IPS DF 6.9 (cell line): ENCODE results near the gene CMTM2.

Experiments used
- DNase-seq: peaks from one replicate; pipeline ENCODE4 v3.0.0-alpha.2; 2013; ENCODE audit warnings: low read depth, low spot score
- H3K27ac ChIP-seq: one replicate; pipeline ENCODE4 v1.5.1; 2013; ENCODE audit warnings: low read length, control low read depth
- H3K27me3 ChIP-seq: 2 replicates; pipeline ENCODE4 v1.6.1; 2013; ENCODE audit warnings: mild to moderate bottlenecking, low read length; ENCODE audit not compliant: control insufficient read depth, insufficient read depth
- H3K36me3 ChIP-seq: 2 replicates; pipeline ENCODE4 v1.6.1; 2013; ENCODE audit warnings: low read length; ENCODE audit not compliant: control insufficient read depth, insufficient read depth
- H3K4me1 ChIP-seq: 2 replicates; pipeline ENCODE4 v1.6.1; 2013; ENCODE audit warnings: low read length; ENCODE audit not compliant: control insufficient read depth, insufficient read depth
- H3K4me3 ChIP-seq: 2 replicates; pipeline ENCODE4 v1.5.1; 2013; ENCODE audit warnings: mild to moderate bottlenecking, low read length
- H3K9me3 ChIP-seq: 2 replicates; pipeline ENCODE4 v1.6.1; 2013; ENCODE audit warnings: low read length, inconsistent platforms; ENCODE audit not compliant: control insufficient read depth, insufficient read depth
- WGBS: extraction: QIAGEN DNeasy Blood & Tissue Kit; methylation state at CpG from one replicate; pipeline ENCODE4 v1.1.7; 2013; ENCODE audit warnings: mixed read lengths, missing lambda C conversion rate; ENCODE audit not compliant: insufficient read length, insufficient coverage; 5-methylcytosine and 5-hydroxymethylcytosine counted together

The CMTM2 gene

DNA sequence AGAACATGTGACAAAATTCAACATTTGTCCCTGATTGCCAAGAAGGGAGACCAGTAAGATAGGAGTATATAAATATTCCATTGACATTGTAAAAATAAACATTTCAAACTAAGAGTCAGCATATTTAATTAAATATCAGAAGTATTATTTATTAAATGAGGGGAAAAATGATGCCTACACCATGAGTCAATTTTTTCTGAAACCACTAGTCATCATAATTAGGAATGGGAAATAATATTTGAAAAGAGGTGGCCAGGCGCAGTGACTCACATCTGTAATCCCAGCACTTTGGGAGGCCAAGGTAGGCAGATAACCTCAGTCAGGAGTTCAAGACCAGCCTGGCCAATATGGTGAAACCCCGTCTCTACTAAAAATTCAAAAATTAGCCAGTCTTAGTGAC is 10.9 kb upstream of the CMTM2 start:
- no peaks in the 10 kb centered on the region for H3K9me3 ChIP-seq
- H3K27me3 ChIP-seq = no peaks in the 10 kb centered on the region
- no peak overlapping the region for H3K27ac ChIP-seq
- DNase-seq = no peak
- H3K36me3 ChIP-seq = peaks cover 4% of the 10 kb centered on the region; the same call in 1 of the 2 replicates
- WGBS = no CpG with 5 or more reads among the region's 2 CpGs
- no peak overlapping the region for H3K4me3 ChIP-seq
- H3K4me1 ChIP-seq = no peaks in the 10 kb centered on the region

DNA sequence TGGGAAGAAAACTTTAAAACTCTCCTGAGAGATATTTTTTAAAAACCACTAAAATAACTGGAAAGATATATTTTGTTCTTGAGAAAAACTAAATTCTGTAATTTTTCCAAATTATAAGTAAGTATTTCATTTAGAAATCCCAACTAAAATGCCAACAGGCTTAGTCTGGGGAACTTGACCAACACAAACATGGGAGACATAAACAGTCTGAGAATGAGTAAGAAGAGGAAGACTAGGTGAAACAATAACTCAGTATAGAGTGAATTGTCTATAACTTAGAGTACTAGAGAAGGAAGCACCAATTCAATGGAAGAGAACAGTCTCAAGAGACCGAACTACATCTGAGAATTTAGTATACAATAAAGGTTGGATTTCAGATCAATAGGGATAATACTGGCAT is 10.1 kb upstream of the CMTM2 start:
- no peaks in the 10 kb centered on the region for H3K27me3 ChIP-seq
- H3K4me1 ChIP-seq = no peaks in the 10 kb centered on the region
- no peak overlapping the region for H3K27ac ChIP-seq
- H3K36me3 ChIP-seq = peaks cover 4% of the 10 kb centered on the region; the same call in 1 of the 2 replicates
- no peak for DNase-seq
- no CpG with 5 or more reads among the region's 1 CpG for WGBS
- no peaks in the 10 kb centered on the region for H3K9me3 ChIP-seq
- H3K4me3 ChIP-seq = no peak overlapping the region

- DNase-seq = no peak
- H3K4me1 ChIP-seq = no peaks in the 10 kb centered on the region
- no peaks in the 10 kb centered on the region for H3K27me3 ChIP-seq
- H3K9me3 ChIP-seq = no peaks in the 10 kb centered on the region
- no CpG with 5 or more reads among the region's 3 CpGs for WGBS
- H3K36me3 ChIP-seq = peaks cover 4% of the 10 kb centered on the region; the same call in 1 of the 2 replicates
- H3K27ac ChIP-seq = no peak overlapping the region
- H3K4me3 ChIP-seq = no peak overlapping the region
Observed at GRCh38 chr16:66569827-66570405, 9.3 kb upstream of the CMTM2 start.

- Histone ChIP-seq H3K4me1 (no peaks in the 10 kb centered on the region), H3K36me3 (no peaks in the 10 kb centered on the region), H3K27me3 (no peaks in the 10 kb centered on the region; the same call in 1 of the 2 replicates), H3K9me3 (no peaks in the 10 kb centered on the region), H3K27ac (no peak overlapping the region), H3K4me3 (no peak overlapping the region)
- no peak for DNase-seq
- no CpG with 5 or more reads among the region's 2 CpGs for WGBS
Observed at GRCh38 chr16:66572356-66572755, 6.9 kb upstream of the CMTM2 start.

DNA sequence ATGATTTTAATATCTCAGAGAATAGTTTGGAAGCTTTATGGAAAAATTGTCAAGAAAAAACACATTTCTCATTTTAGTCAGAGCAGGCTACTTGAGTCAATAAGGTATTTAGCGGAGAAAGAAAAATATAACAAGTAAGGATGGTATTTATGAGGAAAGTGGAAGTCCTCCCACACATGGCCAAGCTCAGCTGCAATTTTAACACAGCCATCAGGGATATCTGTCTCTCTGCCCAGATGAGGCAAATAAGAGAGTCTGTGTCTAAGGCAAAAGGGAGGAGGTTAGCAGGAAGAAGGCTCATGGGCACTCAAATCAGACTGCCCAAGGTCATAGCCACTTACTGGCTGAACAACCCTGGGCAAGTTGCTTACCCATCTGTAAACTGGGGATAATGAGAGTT is 5.2 kb upstream of the CMTM2 start:
- DNase-seq = no peak
- H3K9me3 ChIP-seq = no peaks in the 10 kb centered on the region
- H3K4me1 ChIP-seq = no peaks in the 10 kb centered on the region
- peaks cover 17% of the 10 kb centered on the region for H3K27me3 ChIP-seq
- no CpG with 5 or more reads among the region's 1 CpG for WGBS
- no peak overlapping the region for H3K4me3 ChIP-seq
- H3K27ac ChIP-seq = no peak overlapping the region
- H3K36me3 ChIP-seq = no peaks in the 10 kb centered on the region

GRCh38 chr16:66574531-66574930 is 4.7 kb upstream of the CMTM2 start:
- H3K9me3 ChIP-seq = no peaks in the 10 kb centered on the region
- H3K36me3 ChIP-seq = no peaks in the 10 kb centered on the region
- H3K27me3 ChIP-seq = peaks cover 22% of the 10 kb centered on the region
- H3K4me1 ChIP-seq = no peaks in the 10 kb centered on the region
- no peak overlapping the region for H3K27ac ChIP-seq
- H3K4me3 ChIP-seq = no peak overlapping the region
- WGBS = no CpG with 5 or more reads among the region's 3 CpGs
- DNase-seq = no peak

DNA sequence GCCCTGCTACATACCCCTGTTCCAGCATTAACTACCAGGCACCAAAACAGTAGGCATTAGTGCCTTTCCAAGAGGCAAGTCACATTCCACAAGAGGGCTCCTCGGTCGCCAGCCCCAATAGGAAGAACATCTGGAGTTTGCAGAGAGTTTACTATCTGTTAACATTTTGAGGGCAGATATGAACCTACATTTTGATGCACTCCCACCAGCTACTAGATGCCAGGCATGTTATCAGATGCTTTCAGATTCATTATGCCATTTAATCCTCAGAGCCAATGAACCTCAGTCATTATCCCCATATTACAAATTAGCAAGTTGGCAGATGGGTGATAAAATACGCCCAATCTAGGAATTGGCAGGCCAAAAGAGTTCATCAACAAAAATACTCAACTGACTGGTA is 4.2 kb upstream of the CMTM2 start:
- H3K27ac ChIP-seq = no peak overlapping the region
- H3K27me3 ChIP-seq = peaks cover 26% of the 10 kb centered on the region
- no peak overlapping the region for H3K4me3 ChIP-seq
- DNase-seq = no peak
- WGBS = no CpG with 5 or more reads among the region's 3 CpGs
- H3K4me1 ChIP-seq = no peaks in the 10 kb centered on the region
- H3K36me3 ChIP-seq = no peaks in the 10 kb centered on the region
- H3K9me3 ChIP-seq = no peaks in the 10 kb centered on the region

- WGBS = no CpG with 5 or more reads among the region's 5 CpGs
- Histone ChIP-seq H3K9me3 (no peaks in the 10 kb centered on the region), H3K4me1 (peaks cover 2% of the 10 kb centered on the region; the same call in 1 of the 2 replicates), H3K27ac (no peak overlapping the region), H3K36me3 (no peaks in the 10 kb centered on the region), H3K4me3 (no peak overlapping the region), H3K27me3 (peaks cover 27% of the 10 kb centered on the region)
- DNase-seq = no peak
Observed at GRCh38 chr16:66576296-66576695, 3.0 kb upstream of the CMTM2 start.

DNA sequence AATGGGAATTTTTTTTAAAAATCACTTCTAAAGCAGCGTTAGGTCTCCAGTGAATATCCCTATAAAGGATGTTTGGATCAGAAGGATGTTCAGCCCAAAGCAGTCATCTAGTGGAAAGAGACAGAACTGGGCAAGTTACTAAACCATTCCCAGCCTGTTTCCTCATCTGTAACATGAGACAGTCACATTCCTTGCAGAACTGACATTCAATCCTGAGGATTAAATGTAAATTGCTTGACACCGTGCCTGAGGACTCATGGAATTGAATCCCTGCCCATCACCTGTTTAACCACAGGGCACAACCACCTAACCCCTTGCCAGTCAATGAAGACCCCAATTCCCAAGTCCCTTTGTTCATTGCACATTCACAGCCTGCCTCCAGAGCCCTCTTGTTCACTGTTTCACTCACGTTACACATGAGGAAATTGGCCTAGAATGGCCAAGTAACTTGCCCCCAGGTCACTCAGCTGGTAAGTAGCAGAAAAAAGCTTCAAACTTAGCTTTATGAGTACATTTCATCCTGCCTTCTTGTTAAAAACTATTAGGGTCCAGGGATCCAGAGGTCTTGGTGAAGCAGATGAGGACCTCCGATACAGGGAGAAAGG is 1.4 kb downstream of the CMTM2 start:
- H3K27ac ChIP-seq = no peak overlapping the region

GRCh38 chr16:66581246-66581952 is 2.1 kb downstream of the CMTM2 start:
- no peak for DNase-seq
- Histone ChIP-seq H3K27me3 (peaks cover 27% of the 10 kb centered on the region), H3K4me1 (peaks cover 2% of the 10 kb centered on the region; the same call in 1 of the 2 replicates), H3K9me3 (no peaks in the 10 kb centered on the region), H3K36me3 (no peaks in the 10 kb centered on the region), H3K27ac (no peak overlapping the region), H3K4me3 (no peak overlapping the region)
- WGBS = no CpG with 5 or more reads among the region's 3 CpGs

More for the DNA sequence above, 1.4 kb downstream of the CMTM2 start:
- H3K4me3 ChIP-seq = no peak overlapping the region
- WGBS = no CpG with 5 or more reads among the region's 4 CpGs
- peaks cover 27% of the 10 kb centered on the region for H3K27me3 ChIP-seq
- H3K4me1 ChIP-seq = peaks cover 2% of the 10 kb centered on the region; the same call in 1 of the 2 replicates
- no peaks in the 10 kb centered on the region for H3K36me3 ChIP-seq
- no peaks in the 10 kb centered on the region for H3K9me3 ChIP-seq
- no peak for DNase-seq
